ENCODE results near the gene ABCA7. TPM values are rescaled to one million over a fixed set of nuclear protein-coding genes. Genes with fewer than 3 reads are reported as not detected.

ABCA7 gene
- total and polyA plus RNA-seq, 2 experiments from 2014 or later, result 17.8 to 26.8 TPM

DNA sequence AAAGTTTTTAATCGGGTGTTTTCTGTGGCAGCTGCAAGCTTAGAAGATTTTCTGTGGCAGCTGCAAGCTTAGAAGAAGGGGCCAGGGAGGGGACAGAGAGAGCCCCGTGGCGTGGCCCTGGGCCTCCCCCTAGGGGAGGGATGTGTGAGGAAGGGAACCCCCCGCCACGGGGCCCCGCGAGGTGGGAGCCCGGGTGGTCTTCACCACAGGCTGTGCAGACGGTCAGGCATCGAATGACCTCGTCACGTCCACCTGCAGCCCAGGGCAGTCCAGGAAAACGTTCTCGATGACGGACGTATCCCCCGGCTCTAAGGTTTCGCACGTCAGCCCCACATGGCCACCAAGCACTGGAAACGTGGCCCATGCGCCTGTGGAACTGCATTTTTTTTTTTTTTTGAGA lies 46.7 kb downstream of the ABCA7 start:
- WGBS (ENCODE audit: low lambda C conversion rate, missing lambda C conversion rate), result 88% methylated on average over 20 of the region's 21 CpGs
- TF ChIP-seq EZH2 (IDR thresholded peaks at IDR 0.05; ENCODE audit: borderline replicate concordance) (no peak), EZH2phosphoT487 (IDR thresholded peaks at IDR 0.05; ENCODE audit: low read depth, severe bottlenecking, unreplicated experiment) (no peak)
- TF ChIP-seq, protein P1, sequence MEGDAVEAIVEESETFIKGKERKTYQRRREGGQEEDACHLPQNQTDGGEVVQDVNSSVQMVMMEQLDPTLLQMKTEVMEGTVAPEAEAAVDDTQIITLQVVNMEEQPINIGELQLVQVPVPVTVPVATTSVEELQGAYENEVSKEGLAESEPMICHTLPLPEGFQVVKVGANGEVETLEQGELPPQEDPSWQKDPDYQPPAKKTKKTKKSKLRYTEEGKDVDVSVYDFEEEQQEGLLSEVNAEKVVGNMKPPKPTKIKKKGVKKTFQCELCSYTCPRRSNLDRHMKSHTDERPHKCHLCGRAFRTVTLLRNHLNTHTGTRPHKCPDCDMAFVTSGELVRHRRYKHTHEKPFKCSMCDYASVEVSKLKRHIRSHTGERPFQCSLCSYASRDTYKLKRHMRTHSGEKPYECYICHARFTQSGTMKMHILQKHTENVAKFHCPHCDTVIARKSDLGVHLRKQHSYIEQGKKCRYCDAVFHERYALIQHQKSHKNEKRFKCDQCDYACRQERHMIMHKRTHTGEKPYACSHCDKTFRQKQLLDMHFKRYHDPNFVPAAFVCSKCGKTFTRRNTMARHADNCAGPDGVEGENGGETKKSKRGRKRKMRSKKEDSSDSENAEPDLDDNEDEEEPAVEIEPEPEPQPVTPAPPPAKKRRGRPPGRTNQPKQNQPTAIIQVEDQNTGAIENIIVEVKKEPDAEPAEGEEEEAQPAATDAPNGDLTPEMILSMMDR (IDR thresholded peaks at IDR 0.05; ENCODE audit: poor library complexity), result no peak

DNA sequence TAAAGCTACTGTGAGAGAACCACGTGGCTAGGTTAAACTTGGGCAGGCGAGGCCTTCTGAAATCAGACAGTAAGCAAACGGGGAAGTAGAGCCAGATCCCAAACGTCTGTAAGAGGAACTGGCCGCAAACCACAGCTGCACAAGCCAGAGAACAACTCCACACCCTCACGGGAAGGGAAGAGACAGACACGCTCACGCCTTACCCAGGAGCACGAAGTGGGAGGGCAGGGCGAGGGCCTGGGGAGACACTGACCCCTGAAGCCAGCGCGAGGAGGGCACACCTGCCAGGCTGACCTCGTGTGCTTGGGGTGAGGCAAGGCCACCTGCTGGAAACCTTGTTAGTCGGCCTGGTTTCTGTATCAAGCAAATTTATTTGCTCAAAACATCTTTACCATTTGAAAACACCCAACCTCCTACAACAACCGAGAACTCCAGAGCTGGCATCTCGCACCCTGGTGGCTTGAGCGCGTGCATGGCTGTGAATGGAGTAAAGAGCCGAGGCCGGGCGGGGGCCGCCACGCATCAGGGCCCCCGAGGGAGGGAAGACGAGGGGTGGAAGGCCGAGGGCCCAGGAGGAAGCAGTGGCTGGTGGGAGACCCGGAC lies 48.0 kb downstream of the ABCA7 start:
- DNase-seq (ENCODE audit: low spot score), result no peak
- Histone ChIP-seq H3K36me3 (replicated peaks; ENCODE audit: insufficient read depth, low read depth) (no peaks in the 10 kb centered on the region), H3K4me3 (no peak overlapping the region), H3K27ac (no peak overlapping the region), H2AFZ (no peak overlapping the region), H3K9me2 (replicated peaks; ENCODE audit: insufficient read depth) (no peaks in the 10 kb centered on the region), H3K9me3 (ENCODE audit: low read depth) (no peaks in the 10 kb centered on the region), H3K4me2 (no peak overlapping the region), H3K27me3 (no peaks in the 10 kb centered on the region), H3K4me1 (ENCODE audit: insufficient read depth) (no peaks in the 10 kb centered on the region), H3K79me2 (peaks cover 12% of the 10 kb centered on the region), H4K20me1 (ENCODE audit: insufficient read depth, poor library complexity, severe bottlenecking) (no peaks in the 10 kb centered on the region)
- 93% methylated on average over 27 of the region's 27 CpGs for WGBS (ENCODE audit: low lambda C conversion rate, missing lambda C conversion rate)
- TF ChIP-seq, protein P1 (IDR thresholded peaks at IDR 0.05; ENCODE audit: poor library complexity), result no peak
- TF ChIP-seq EZH2phosphoT487 (IDR thresholded peaks at IDR 0.05; ENCODE audit: low read depth, severe bottlenecking, unreplicated experiment) (no peak), EZH2 (IDR thresholded peaks at IDR 0.05; ENCODE audit: borderline replicate concordance) (no peak)

More for the DNA sequence above, 46.7 kb downstream of the ABCA7 start:
- DNase-seq (ENCODE audit: low spot score), result no peak
- no peaks in the 10 kb centered on the region for H3K9me3 ChIP-seq (ENCODE audit: low read depth)
- no peak overlapping the region for H3K27ac ChIP-seq
- no peak overlapping the region for H3K4me2 ChIP-seq
- no peaks in the 10 kb centered on the region for H3K27me3 ChIP-seq
- peaks cover 3% of the 10 kb centered on the region for H3K4me1 ChIP-seq (ENCODE audit: insufficient read depth)
- no peaks in the 10 kb centered on the region for H3K36me3 ChIP-seq (replicated peaks; ENCODE audit: insufficient read depth, low read depth)
- no peaks in the 10 kb centered on the region for H4K20me1 ChIP-seq (ENCODE audit: insufficient read depth, poor library complexity, severe bottlenecking)
- H3K79me2 ChIP-seq, result no peaks in the 10 kb centered on the region
- H2AFZ ChIP-seq, result no peak overlapping the region
- H3K4me3 ChIP-seq, result no peak overlapping the region
- no peaks in the 10 kb centered on the region for H3K9me2 ChIP-seq (replicated peaks; ENCODE audit: insufficient read depth)

DNA sequence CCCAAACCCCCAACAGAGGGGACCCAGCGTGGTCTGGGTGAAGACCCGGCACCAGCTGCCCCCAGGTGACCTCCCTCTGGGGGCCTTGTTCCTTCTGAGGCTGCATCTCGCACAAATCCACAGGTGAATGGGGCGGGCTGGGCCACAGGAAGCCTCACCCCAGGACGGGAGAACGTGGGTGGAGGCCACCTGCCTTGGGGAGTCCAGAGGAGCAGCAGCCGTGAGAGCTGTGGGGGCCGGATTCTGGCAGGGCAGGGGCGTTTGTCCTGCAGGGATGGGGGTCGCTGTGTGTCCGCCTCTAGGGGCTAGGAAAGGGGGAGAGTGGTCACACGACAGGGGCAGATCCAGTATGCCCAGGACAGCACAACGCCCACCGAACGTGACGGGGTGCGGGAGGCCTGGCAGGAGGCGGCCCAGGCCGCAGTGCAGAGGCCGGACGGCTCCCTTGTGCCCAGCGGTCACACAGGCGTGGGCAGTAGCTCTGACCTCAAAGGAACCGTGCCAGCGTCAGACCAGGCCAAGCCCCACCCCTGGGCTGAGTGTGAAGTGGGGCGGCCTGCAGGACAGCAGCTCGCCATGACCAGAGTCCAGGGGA lies 48.6 kb downstream of the ABCA7 start:
- H3K79me2 ChIP-seq, result peaks cover 18% of the 10 kb centered on the region
- DNase-seq (ENCODE audit: low spot score), result no peak
- no peak overlapping the region for H3K4me2 ChIP-seq
- H4K20me1 ChIP-seq (ENCODE audit: insufficient read depth, poor library complexity, severe bottlenecking), result peaks cover 2% of the 10 kb centered on the region
- no peaks in the 10 kb centered on the region for H3K36me3 ChIP-seq (replicated peaks; ENCODE audit: insufficient read depth, low read depth)
- TF ChIP-seq EZH2phosphoT487 (IDR thresholded peaks at IDR 0.05; ENCODE audit: low read depth, severe bottlenecking, unreplicated experiment) (no peak), EZH2 (IDR thresholded peaks at IDR 0.05; ENCODE audit: borderline replicate concordance) (no peak)
- no peaks in the 10 kb centered on the region for H3K9me3 ChIP-seq (ENCODE audit: low read depth)
- no peak overlapping the region for H2AFZ ChIP-seq
- H3K9me2 ChIP-seq (replicated peaks; ENCODE audit: insufficient read depth), result no peaks in the 10 kb centered on the region
- H3K4me1 ChIP-seq (ENCODE audit: insufficient read depth), result peaks cover 1% of the 10 kb centered on the region
- 97% methylated on average over 23 of the region's 27 CpGs for WGBS (ENCODE audit: low lambda C conversion rate, missing lambda C conversion rate)
- H3K27ac ChIP-seq, result no peak overlapping the region
- no peak overlapping the region for H3K4me3 ChIP-seq
- no peaks in the 10 kb centered on the region for H3K27me3 ChIP-seq

DNA sequence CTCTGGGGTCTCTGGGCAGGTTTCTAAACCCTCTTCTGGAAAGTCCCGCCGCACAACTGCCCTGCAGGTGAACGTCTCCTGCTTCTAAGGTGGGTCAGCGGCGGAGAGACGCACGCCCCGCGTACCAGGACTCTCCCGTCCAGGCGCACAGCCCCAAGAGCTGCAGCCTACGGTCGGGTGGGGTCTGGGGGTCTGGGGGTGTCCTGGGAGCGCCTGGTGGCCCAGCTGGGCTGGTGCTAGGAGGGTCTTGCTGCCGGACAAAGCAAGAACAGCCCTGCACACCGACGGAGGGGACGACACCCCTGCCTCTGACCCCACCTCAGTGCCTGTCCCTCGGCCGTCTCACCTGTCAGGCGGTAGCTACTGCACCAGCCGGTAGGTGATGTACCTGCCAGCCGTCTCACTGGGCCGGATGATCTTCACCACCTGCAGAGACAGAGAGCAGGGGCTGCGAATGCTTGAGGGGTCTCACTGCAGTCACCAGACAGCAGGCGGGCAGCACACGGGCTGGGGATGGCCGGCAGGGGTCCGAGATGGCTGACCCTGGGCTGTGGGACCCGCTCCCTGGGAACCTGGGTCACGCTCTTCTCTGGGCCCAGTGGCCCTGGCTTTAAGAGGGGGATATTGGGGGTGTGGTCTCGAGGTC lies 49.3 kb downstream of the ABCA7 start:
- H3K27ac ChIP-seq, result no peak overlapping the region
- peaks cover 6% of the 10 kb centered on the region for H4K20me1 ChIP-seq (ENCODE audit: insufficient read depth, poor library complexity, severe bottlenecking)
- TF ChIP-seq EZH2 (IDR thresholded peaks at IDR 0.05; ENCODE audit: borderline replicate concordance) (no peak), EZH2phosphoT487 (IDR thresholded peaks at IDR 0.05; ENCODE audit: low read depth, severe bottlenecking, unreplicated experiment) (no peak)
- TF ChIP-seq, protein P1 (IDR thresholded peaks at IDR 0.05; ENCODE audit: poor library complexity), result no peak
- DNase-seq (ENCODE audit: low spot score), result no peak
- no peaks in the 10 kb centered on the region for H3K36me3 ChIP-seq (replicated peaks; ENCODE audit: insufficient read depth, low read depth)
- H3K4me1 ChIP-seq (ENCODE audit: insufficient read depth), result peaks cover 8% of the 10 kb centered on the region
- no peaks in the 10 kb centered on the region for H3K9me2 ChIP-seq (replicated peaks; ENCODE audit: insufficient read depth)
- H3K79me2 ChIP-seq, result peaks cover 26% of the 10 kb centered on the region
- H2AFZ ChIP-seq, result no peak overlapping the region
- no peak overlapping the region for H3K4me2 ChIP-seq
- H3K27me3 ChIP-seq, result no peaks in the 10 kb centered on the region
- no peaks in the 10 kb centered on the region for H3K9me3 ChIP-seq (ENCODE audit: low read depth)
- H3K4me3 ChIP-seq, result no peak overlapping the region
- 97% methylated on average over 29 of the region's 32 CpGs for WGBS (ENCODE audit: low lambda C conversion rate, missing lambda C conversion rate)

Data from hepatocyte (in vitro differentiated cells).